Esophagus (tissue), 2 donors: ENCODE results near the gene AKAP12. TPM values are rescaled to one million over a fixed set of nuclear protein-coding genes. Genes with fewer than 3 reads are reported as not detected.

ENCODE experiments used
- H3K27ac ChIP-seq, 2 donors: one replicate each; pipeline ENCODE4 v1.5.1; 2013; ENCODE audit warnings: low read depth in 2 of 2, mild to moderate bottlenecking in 2 of 2, inconsistent platforms in 1 of 2, low read length in 1 of 2, moderate library complexity in 1 of 2
- H3K27me3 ChIP-seq, 2 donors: one replicate each; pipeline ENCODE4 v1.6.1; 2013; ENCODE audit warnings: low read length in 2 of 2, control low read depth in 1 of 2, mild to moderate bottlenecking in 1 of 2; ENCODE audit not compliant: insufficient read depth in 2 of 2, control insufficient read depth in 1 of 2
- H3K36me3 ChIP-seq, 2 donors: one replicate each; pipeline ENCODE4 v1.6.1; 2013; ENCODE audit warnings: low read length in 1 of 2; ENCODE audit not compliant: control insufficient read depth in 2 of 2, insufficient read depth in 2 of 2
- H3K4me1 ChIP-seq, 2 donors: one replicate each; pipeline ENCODE4 v1.6.1; 2013; ENCODE audit warnings: low read length in 1 of 2; ENCODE audit not compliant: control insufficient read depth in 2 of 2, insufficient read depth in 2 of 2
- H3K4me3 ChIP-seq, 2 donors: one replicate each; pipeline ENCODE4 v1.5.1; 2013; ENCODE audit warnings: low read length in 2 of 2, mild to moderate bottlenecking in 2 of 2, low read depth in 1 of 2, moderate library complexity in 1 of 2
- H3K9me3 ChIP-seq, 2 donors: one replicate each; pipeline ENCODE4 v1.6.1; 2013; ENCODE audit warnings: mild to moderate bottlenecking in 2 of 2, low read depth in 1 of 2, low read length in 1 of 2, moderate library complexity in 1 of 2; ENCODE audit not compliant: control insufficient read depth in 2 of 2, insufficient read depth in 1 of 2
- WGBS, 2 donors: extraction: QIAGEN DNeasy Blood & Tissue Kit; methylation state at CpG; one replicate each; pipeline ENCODE4 v1.1.7; 2013; 5-methylcytosine and 5-hydroxymethylcytosine counted together
- polyA plus RNA-seq, 2 donors: library from polyadenylated mRNA; stranded (reverse); fragments of 200-250 nt; gene quantifications; one replicate each; pipeline ENCODE4 v1.2.3, GENCODE V29; 2013
- donor health status: healthy with polysubstance abuse.
- donor health status: Bipolar disorder and iron deficiency.

The AKAP12 gene
- polyA plus RNA-seq, 2 donors, result 1.3 to 3.9 TPM

DNA sequence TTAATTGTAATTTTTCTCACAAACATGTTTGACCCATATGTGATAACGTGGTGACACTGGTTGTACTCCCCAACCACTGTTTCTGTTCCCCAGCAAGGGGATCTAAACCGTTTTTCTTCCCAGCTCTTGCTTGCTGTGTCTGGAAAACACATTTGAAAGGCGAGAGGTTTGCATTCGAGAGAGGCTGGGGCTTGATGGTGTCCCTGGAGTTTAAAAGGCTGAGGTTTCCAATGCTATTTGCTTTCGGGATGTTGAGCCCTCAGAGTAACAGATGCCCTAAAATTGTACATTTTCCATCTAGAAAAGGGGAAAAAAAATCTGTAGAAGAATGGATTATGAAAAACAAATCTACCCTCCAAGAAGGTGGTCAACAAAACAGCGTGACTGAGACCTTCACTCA is 35.4 kb downstream of the AKAP12 start:
- Histone ChIP-seq H3K27me3 (no peaks in the 10 kb centered on the region), H3K27ac (no peak overlapping the region), H3K4me1 (no peaks in the 10 kb centered on the region), H3K4me3 (no peak overlapping the region), H3K36me3 (no peaks in the 10 kb centered on the region), H3K9me3 (peaks cover 0 to 2% of the 10 kb centered on the region in 2 donors)
- WGBS, 2 donors, result 78 to 80% methylated on average over 6 of the region's 6 CpGs

DNA sequence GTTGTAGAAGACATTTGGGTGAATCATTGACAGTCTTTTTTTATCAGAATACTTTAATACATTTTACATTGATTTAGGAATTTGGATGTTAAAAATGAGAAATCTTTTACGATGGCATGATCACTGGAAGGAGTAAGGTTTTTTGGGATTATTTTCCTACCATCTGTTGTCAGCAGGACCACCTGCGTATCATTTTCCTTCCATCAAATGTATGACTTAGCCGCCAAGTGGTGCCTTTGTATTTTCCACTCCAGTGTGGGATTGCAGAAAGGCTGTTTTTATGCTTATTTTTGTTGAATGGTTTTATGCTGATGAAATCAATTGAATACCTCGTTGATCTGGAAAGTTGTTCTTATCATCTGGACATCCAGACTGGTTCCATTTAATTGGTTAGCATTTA is 35.8 kb downstream of the AKAP12 start:
- no peak overlapping the region for H3K4me3 ChIP-seq
- no peaks in the 10 kb centered on the region for H3K36me3 ChIP-seq
- H3K27me3 ChIP-seq, result no peaks in the 10 kb centered on the region
- peaks cover 0 to 2% of the 10 kb centered on the region in 2 donors for H3K9me3 ChIP-seq
- WGBS, 2 donors, result 81 to 92% methylated on average over 4 of the region's 4 CpGs
- H3K27ac ChIP-seq, result no peak overlapping the region
- H3K4me1 ChIP-seq, result no peaks in the 10 kb centered on the region

DNA sequence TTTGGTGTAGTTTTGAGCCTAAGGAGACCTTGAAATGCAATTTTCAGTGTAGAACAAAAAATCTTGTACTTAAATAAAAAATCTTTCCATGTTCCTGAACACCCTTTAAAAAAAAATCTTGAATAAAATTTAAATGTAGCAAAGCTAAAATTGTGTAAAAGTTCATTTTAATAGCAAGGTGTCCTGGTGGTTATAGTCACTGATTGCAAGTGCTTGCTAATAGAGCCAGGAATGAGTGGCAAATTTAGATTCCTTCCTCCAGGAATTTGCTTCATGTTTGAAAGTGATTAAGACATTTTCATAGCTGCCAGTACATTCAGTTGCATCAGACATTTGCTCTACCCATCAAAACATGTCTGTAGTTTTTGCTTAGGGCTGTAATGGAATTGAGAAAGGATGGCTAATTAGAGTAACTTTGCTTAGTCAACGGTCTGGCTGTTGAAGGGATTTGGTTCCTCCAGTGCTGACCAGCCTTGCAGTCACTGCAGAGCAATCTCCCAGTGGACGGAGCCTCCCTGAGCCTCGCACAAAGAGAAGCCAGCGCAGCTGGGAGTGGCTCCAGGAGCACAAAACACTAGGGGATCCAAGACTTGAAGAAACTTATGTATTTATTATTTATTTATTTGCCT is 36.5 kb downstream of the AKAP12 start:
- peaks cover 0 to 2% of the 10 kb centered on the region in 2 donors for H3K9me3 ChIP-seq
- H3K4me3 ChIP-seq, result no peak overlapping the region
- 53 to 56% methylated on average over 4 of the region's 4 CpGs for WGBS, 2 donors
- no peaks in the 10 kb centered on the region for H3K4me1 ChIP-seq
- H3K27ac ChIP-seq, result peak overlapping the region in 1 of 2 donors; percentile 30
- H3K36me3 ChIP-seq, result no peaks in the 10 kb centered on the region
- H3K27me3 ChIP-seq, result no peaks in the 10 kb centered on the region

DNA sequence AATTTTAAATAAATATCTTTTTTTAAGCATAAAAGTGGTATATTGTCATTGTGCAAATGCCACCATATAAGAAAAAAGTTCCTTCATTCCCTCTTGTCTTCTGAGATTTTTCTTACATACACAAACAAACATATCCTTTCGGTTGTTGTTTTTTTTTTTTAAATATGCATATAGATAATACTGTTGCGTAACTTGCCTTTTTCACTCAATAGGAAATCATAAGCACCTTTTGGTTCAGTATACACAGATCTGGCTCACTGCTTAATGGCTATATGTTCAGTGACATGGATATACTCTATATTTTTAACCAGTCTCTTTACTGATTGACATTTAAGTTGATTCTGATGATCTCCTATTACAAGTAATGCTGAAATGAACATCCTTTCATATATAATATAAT is 40.1 kb downstream of the AKAP12 start:
- H3K36me3 ChIP-seq, result no peaks in the 10 kb centered on the region

DNA sequence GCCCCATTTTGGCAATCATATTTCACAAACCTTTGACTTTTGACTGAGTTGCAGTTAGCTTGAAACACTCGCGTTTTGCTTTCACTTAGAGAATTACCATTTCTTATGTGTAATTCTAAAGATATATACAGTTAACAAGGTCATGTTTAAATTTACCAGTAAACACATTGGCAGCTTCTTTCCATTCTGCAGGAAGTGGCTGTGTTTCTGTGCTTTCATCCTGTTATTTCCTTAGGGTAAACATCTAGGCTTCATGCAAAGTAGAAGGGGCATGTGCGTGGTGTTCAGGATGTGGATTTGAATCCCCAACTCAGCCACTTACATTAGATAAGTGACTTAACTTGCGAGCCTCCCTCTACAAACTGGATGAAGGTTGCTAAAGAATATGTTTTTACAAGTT is 41.1 kb downstream of the AKAP12 start:
- 80 to 84% methylated on average over 4 of the region's 4 CpGs for WGBS, 2 donors
- no peaks in the 10 kb centered on the region for H3K9me3 ChIP-seq

More for the DNA sequence above, 40.1 kb downstream of the AKAP12 start:
- Histone ChIP-seq H3K27me3 (no peaks in the 10 kb centered on the region), H3K27ac (no peak overlapping the region), H3K9me3 (no peaks in the 10 kb centered on the region), H3K4me3 (no peak overlapping the region), H3K4me1 (no peaks in the 10 kb centered on the region)
- WGBS, 2 donors, result 85 to 96% methylated on average over 2 of the region's 2 CpGs

DNA sequence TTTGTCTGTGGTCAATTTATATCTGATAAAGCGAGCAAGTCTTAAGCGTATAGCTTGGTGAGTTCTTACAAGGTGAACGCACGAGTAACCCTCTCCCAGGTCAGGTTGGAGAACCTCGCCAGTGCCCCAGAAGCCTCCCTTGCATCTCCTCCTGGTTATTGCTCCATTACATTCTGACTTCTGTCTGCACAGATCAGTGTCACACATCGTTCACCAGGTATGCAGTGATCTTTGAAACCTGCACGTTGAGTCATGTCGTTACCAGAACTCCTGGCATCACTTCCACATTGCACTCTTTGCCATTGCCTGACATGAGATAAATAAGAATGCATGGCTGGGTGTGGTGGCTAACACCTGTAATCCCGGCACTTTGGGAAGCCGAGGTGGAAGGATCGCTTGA is 44.2 kb downstream of the AKAP12 start:
- 56 to 66% methylated on average over 11 of the region's 11 CpGs for WGBS, 2 donors
- no peaks in the 10 kb centered on the region for H3K36me3 ChIP-seq
- H3K27me3 ChIP-seq, result no peaks in the 10 kb centered on the region
- H3K9me3 ChIP-seq, result no peaks in the 10 kb centered on the region
- H3K4me1 ChIP-seq, result peaks cover 0 to 3% of the 10 kb centered on the region in 2 donors
- no peak overlapping the region for H3K4me3 ChIP-seq
- no peak overlapping the region for H3K27ac ChIP-seq

More for the DNA sequence above, 41.1 kb downstream of the AKAP12 start:
- H3K27me3 ChIP-seq, result no peaks in the 10 kb centered on the region
- H3K27ac ChIP-seq, result no peak overlapping the region
- no peak overlapping the region for H3K4me3 ChIP-seq
- H3K4me1 ChIP-seq, result no peaks in the 10 kb centered on the region
- H3K36me3 ChIP-seq, result no peaks in the 10 kb centered on the region

DNA sequence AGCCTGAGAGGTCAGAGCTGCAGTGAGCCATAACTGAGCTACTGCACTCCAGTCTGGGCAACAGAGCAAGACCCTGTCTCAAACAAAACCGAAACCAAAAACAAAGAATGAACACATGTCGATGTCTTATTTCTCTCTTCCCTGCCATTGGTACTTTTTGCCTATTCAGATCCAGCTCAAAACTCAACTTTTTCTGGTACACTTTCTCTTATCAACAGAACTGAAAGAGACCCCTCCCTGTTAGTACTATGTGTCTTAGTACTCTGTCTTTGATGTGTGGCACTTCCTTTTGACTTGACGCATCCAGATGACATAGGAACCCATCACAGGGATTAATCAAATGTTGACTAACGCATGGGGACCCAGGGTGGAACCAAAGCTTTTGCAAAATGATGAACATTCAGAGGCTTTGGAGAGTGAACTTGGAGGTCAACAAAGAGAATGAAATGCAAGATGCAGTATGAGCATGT is 44.8 kb downstream of the AKAP12 start:
- Histone ChIP-seq H3K27ac (peak overlapping the region in 1 of 2 donors; percentile 4), H3K4me1 (peaks cover 0 to 3% of the 10 kb centered on the region in 2 donors), H3K36me3 (no peaks in the 10 kb centered on the region), H3K9me3 (no peaks in the 10 kb centered on the region), H3K4me3 (no peak overlapping the region), H3K27me3 (no peaks in the 10 kb centered on the region)
- 56 to 65% methylated on average over 4 of the region's 4 CpGs for WGBS, 2 donors

DNA sequence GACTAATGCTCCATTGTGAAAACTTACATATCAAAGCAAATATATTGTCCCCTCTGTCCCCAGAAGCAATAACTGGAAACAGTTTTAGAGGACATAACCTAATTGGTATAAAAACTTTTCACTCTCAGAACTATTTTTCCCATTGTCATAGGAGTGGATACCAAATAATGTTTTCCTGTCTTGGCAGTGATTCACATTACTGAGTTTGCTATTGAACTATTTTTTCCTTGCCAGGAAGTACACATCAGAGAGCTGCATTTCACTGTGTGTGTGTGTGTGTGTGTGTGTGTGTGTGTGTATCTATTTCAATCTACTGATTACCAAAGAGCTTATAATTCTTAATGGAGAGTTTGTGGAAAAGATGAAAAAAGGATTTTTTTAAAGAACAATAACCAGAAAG is 45.4 kb downstream of the AKAP12 start:
- no peaks in the 10 kb centered on the region for H3K36me3 ChIP-seq
- H3K27ac ChIP-seq, result no peak overlapping the region
- H3K4me3 ChIP-seq, result no peak overlapping the region
- H3K27me3 ChIP-seq, result no peaks in the 10 kb centered on the region
- H3K4me1 ChIP-seq, result peaks cover 0 to 3% of the 10 kb centered on the region in 2 donors
- H3K9me3 ChIP-seq, result no peaks in the 10 kb centered on the region

DNA sequence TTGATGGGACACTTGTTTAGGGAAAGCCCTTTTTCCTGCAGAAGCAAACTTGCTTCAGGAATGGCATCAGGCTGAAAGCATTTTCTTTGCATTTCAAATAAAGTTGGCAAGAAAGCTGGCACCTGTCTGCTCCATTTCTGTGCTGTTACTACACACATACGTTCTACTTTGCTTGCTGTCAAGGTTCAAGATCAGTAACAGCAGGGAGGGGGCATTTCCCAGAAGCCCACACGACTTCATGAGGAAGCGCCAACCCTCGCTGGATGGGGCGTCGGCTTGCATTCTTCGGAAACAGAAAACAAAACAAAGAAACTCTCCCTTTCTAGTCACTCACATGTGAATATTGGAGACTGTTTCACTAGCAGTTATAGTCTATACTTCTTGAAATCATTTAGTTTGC is 46.4 kb downstream of the AKAP12 start:
- H3K36me3 ChIP-seq, result no peaks in the 10 kb centered on the region
- 36 to 48% methylated on average over 7 of the region's 7 CpGs for WGBS, 2 donors
- H3K4me1 ChIP-seq, result peaks cover 0 to 3% of the 10 kb centered on the region in 2 donors
- no peaks in the 10 kb centered on the region for H3K9me3 ChIP-seq
- no peaks in the 10 kb centered on the region for H3K27me3 ChIP-seq
- no peak overlapping the region for H3K4me3 ChIP-seq
- H3K27ac ChIP-seq, result peak overlapping the region in 1 of 2 donors; percentile 14

DNA sequence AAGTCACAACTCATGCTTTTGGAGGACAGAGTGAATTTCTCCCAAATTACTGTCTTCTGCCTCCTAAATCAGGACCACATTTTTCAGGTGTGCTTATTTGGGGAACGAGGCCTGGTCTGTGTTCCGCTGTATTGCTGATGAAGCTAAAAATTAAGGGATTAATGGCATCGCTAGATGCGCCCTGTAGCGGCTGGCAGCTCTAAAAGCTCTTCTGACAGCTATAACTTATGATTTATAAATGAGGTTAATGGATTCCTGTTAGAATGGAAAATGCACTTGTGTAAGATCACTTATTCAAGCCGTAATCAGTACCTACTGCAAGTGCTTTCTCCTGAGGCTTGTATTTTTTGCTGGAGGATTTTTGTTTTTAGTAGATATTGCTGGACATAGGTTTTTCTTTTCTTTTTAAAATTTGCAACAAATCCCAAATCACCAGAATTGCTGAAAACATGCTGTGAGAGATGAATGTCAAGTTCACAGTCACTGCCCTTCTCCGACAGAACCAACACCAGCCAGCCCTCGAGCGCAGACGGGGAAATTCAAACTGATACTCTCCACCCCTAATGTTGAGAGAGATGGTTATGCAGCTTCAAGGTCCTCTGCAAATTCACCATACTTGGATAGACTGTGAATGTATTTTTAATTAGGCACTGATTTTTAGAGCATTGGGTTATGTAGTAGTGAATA is 49.1 kb downstream of the AKAP12 start:
- Histone ChIP-seq H3K36me3 (no peaks in the 10 kb centered on the region), H3K4me3 (no peak overlapping the region), H3K9me3 (no peaks in the 10 kb centered on the region), H3K27ac (no peak overlapping the region), H3K4me1 (peaks cover 0 to 5% of the 10 kb centered on the region in 2 donors), H3K27me3 (no peaks in the 10 kb centered on the region)
- 77 to 78% methylated on average over 10 of the region's 10 CpGs for WGBS, 2 donors
